GM19463 (cell line): ENCODE results near the gene CHPT1.
"Not testable (repeated sequence)": the region's sequence is repeated elsewhere in the genome, so short reads cannot be mapped to it uniquely, and the experiment has no call there.

Experiments used
- ATAC-seq: cut with Tn5 transposase; IDR thresholded peaks from one replicate; pipeline ENCODE4 v1.9.1; 2021; ENCODE audit warnings: mild to moderate bottlenecking, moderate library complexity; ENCODE audit not compliant: unreplicated experiment

Gene CHPT1

GRCh38 chr12:101697197-101697929, at the start of gene CHPT1:
Gene CHPT1, plus strand, starts transcription at chr12:101697640. Its CDS starts 222 bp downstream, at chr12:101697862.
- ATAC-seq: peak; percentile 56

GRCh38 chr12:101647711-101648110, 49.7 kb upstream of the CHPT1 start:
- ATAC-seq: no peak

GRCh38 chr12:101648195-101648594, 49.2 kb upstream of the CHPT1 start:
- no peak for ATAC-seq

GRCh38 chr12:101650346-101651117, 46.9 kb upstream of the CHPT1 start:
- ATAC-seq: no peak

- ATAC-seq: no peak
Observed at GRCh38 chr12:101653030-101653429, 44.4 kb upstream of the CHPT1 start.

GRCh38 chr12:101653503-101653902, 43.9 kb upstream of the CHPT1 start:
- no peak for ATAC-seq

- no peak for ATAC-seq
Observed at GRCh38 chr12:101654442-101654841, 43.0 kb upstream of the CHPT1 start.

- no peak for ATAC-seq
Observed at GRCh38 chr12:101655393-101655792, 42.0 kb upstream of the CHPT1 start.

- not testable (repeated sequence) for ATAC-seq
Observed at GRCh38 chr12:101660662-101661061, 36.8 kb upstream of the CHPT1 start.

- ATAC-seq: no peak
Observed at GRCh38 chr12:101663298-101663697, 34.1 kb upstream of the CHPT1 start.

GRCh38 chr12:101664992-101665391, 32.4 kb upstream of the CHPT1 start:
- ATAC-seq: no peak

- ATAC-seq: no peak
Observed at GRCh38 chr12:101666052-101666728, 31.2 kb upstream of the CHPT1 start.

- ATAC-seq: no peak
Observed at GRCh38 chr12:101667591-101667990, 29.8 kb upstream of the CHPT1 start.

GRCh38 chr12:101670007-101670671, 27.3 kb upstream of the CHPT1 start:
- ATAC-seq: no peak

GRCh38 chr12:101671157-101671791, 26.2 kb upstream of the CHPT1 start:
- peak; percentile 85 for ATAC-seq

- peak; percentile 13 for ATAC-seq
Observed at GRCh38 chr12:101671833-101672232, 25.6 kb upstream of the CHPT1 start.

- ATAC-seq: no peak
Observed at GRCh38 chr12:101675555-101675954, 21.9 kb upstream of the CHPT1 start.

- ATAC-seq: not testable (repeated sequence)
Observed at GRCh38 chr12:101676497-101676896, 20.9 kb upstream of the CHPT1 start.

- no peak for ATAC-seq
Observed at GRCh38 chr12:101678081-101678480, 19.4 kb upstream of the CHPT1 start.

- no peak for ATAC-seq
Observed at GRCh38 chr12:101680240-101680639, 17.2 kb upstream of the CHPT1 start.

GRCh38 chr12:101680647-101681046, 16.8 kb upstream of the CHPT1 start:
- no peak for ATAC-seq
